Activated CD8-positive, alpha-beta T cell treated with anti-CD3 and anti-CD28 coated beads for 36 hours (primary cell): ENCODE results near the gene AK4. TPM values are rescaled to one million over a fixed set of nuclear protein-coding genes. Genes with fewer than 3 reads are reported as not detected.

Experiments
- ATAC-seq: fragments of 200-7000 bp; cut with Tn5 transposase; one replicate; pipeline ENCODE4 v1.10.0; 2021; ENCODE audit warnings: mild to moderate bottlenecking, moderate library complexity
- CTCF ChIA-PET: fragments of 350-600 bp; sonication (Branson Sonifier 250); formaldehyde crosslinking; loops from one replicate; lab custom pipeline; 2021; ENCODE audit warnings: antibody characterized with exemption; lab: Charles Lee
- POLR2A ChIA-PET: fragments of 350-600 bp; sonication (Branson Sonifier 250); formaldehyde crosslinking; loops from one replicate; lab custom pipeline; 2021; ENCODE audit warnings: antibody characterized with exemption; lab: Charles Lee
- DNase-seq: peaks from one replicate; pipeline ENCODE4 v3.0.0-alpha.2; 2020
- H3K27ac Mint-ChIP-seq: one replicate; pipeline ENCODE4 v1.8.0; 2021; ENCODE audit warnings: mild to moderate bottlenecking, mixed read lengths
- H3K27me3 Mint-ChIP-seq: one replicate; pipeline ENCODE4 v1.8.0; 2021; ENCODE audit warnings: mixed read lengths
- H3K36me3 Mint-ChIP-seq: one replicate; pipeline ENCODE4 v1.8.0; 2021; ENCODE audit warnings: low read depth, mixed read lengths
- H3K4me1 Mint-ChIP-seq: one replicate; pipeline ENCODE4 v1.8.0; 2021; ENCODE audit warnings: low read depth, mixed read lengths
- H3K4me3 Mint-ChIP-seq: one replicate; pipeline ENCODE4 v1.8.0; 2021; ENCODE audit warnings: mild to moderate bottlenecking, moderate library complexity, mixed read lengths
- H3K9me3 Mint-ChIP-seq: one replicate; pipeline ENCODE4 v1.8.0; 2021; ENCODE audit warnings: mixed read lengths
- CTCF ChIP-seq: fragments of 200-600 bp; IDR thresholded peaks from one replicate; pipeline ENCODE4 v1.8.0; 2022; ENCODE audit warnings: antibody characterized with exemption, mild to moderate bottlenecking
- intact Hi-C: fragments of 100-400 bp; cut with micrococcal nuclease; formaldehyde crosslinking; loops from one replicate; pipeline ENCODE4 v1.10.0; 2022
- total RNA-seq, 2 experiments: library from RNA; stranded (reverse); gene quantifications; one replicate each; pipeline ENCODE4 v1.2.3, GENCODE V29; 2021

The AK4 gene
- total RNA-seq, 2 experiments from 2014 or later: 151 to 156 TPM

- TF ChIP-seq CTCF: no peak
- intact Hi-C loops: no loop called here
- no peaks in the 10 kb centered on the region for H3K36me3 Mint-ChIP-seq
- POLR2A ChIA-PET: interaction anchor here (0.6 to 0.8 kb wide), 2 partner anchors 21 to 63 kb away, joined by 3 read pairs; no protein-coding TSS in a partner anchor
- peaks cover 12% of the 10 kb centered on the region for H3K27me3 Mint-ChIP-seq
- H3K9me3 Mint-ChIP-seq: no peaks in the 10 kb centered on the region
- H3K4me3 Mint-ChIP-seq: no peak overlapping the region
- H3K27ac Mint-ChIP-seq: no peak overlapping the region
- ATAC-seq (no peak), DNase-seq (no peak)
- H3K4me1 Mint-ChIP-seq: no peaks in the 10 kb centered on the region
- CTCF ChIA-PET: no interaction called here
Observed at GRCh38 chr1:65277605-65278347, 129.8 kb downstream of the AK4 start.

GRCh38 chr1:65278376-65279069 lies 130.5 kb downstream of the AK4 start:
- intact Hi-C loops: no loop called here
- ATAC-seq: no peak
- H3K4me3 Mint-ChIP-seq: no peak overlapping the region
- H3K4me1 Mint-ChIP-seq: no peaks in the 10 kb centered on the region
- H3K27me3 Mint-ChIP-seq: peaks cover 12% of the 10 kb centered on the region
- H3K9me3 Mint-ChIP-seq: no peaks in the 10 kb centered on the region
- H3K27ac Mint-ChIP-seq: no peak overlapping the region
- no peak for DNase-seq
- ChIA-PET CTCF (no interaction called here), POLR2A (interaction anchor here (0.6 to 0.8 kb wide), 2 partner anchors 22 to 63 kb away, joined by 3 read pairs; no protein-coding TSS in a partner anchor)
- H3K36me3 Mint-ChIP-seq: no peaks in the 10 kb centered on the region
- TF ChIP-seq CTCF: no peak

GRCh38 chr1:65279070-65279779 lies 131.2 kb downstream of the AK4 start:
- ChIA-PET CTCF (no interaction called here), POLR2A (no interaction called here)
- intact Hi-C loops: no loop called here
- TF ChIP-seq CTCF: no peak
- Mint-ChIP-seq H3K36me3 (no peaks in the 10 kb centered on the region), H3K9me3 (no peaks in the 10 kb centered on the region), H3K4me3 (no peak overlapping the region), H3K27me3 (peaks cover 12% of the 10 kb centered on the region), H3K27ac (no peak overlapping the region), H3K4me1 (no peaks in the 10 kb centered on the region)
- no peak for ATAC-seq
- no peak for DNase-seq

Other genes with a start within 250 kb of the AK4 start
- gene JAK1, start 181.7 kb upstream of the AK4 start, total RNA-seq: 100 to 1,000 TPM in 1 of 2 experiments, 10 to 100 TPM in 1; 96.3 to 108 TPM
- gene DNAJC6, start 161.3 kb downstream of the AK4 start, total RNA-seq: 1 to 10 TPM; 2.1 to 2.2 TPM